GM12878 (cell line): ENCODE results near the gene KIAA0930. TPM values are rescaled to one million over a fixed set of nuclear protein-coding genes. Genes with fewer than 3 reads are reported as not detected.
"Not testable (repeated sequence)": the region's sequence is repeated elsewhere in the genome, so short reads cannot be mapped to it uniquely, and the experiment has no call there.

ENCODE experiments used
- ATAC-seq: fragments of 200-7000 bp; cut with Tn5 transposase; 3 replicates; pipeline ENCODE4 v1.9.1; 2020; ENCODE audit warnings: mild to moderate bottlenecking, moderate library complexity
- BruUV-seq: library from RNA; stranded (reverse); fragments of 400-500 nt; replicated peaks from 2 replicates; lab custom pipeline; 2021; lab: Mats Ljungman, UMichigan
- CTCF ChIA-PET: fragments of 300-600 bp; sonication (Branson Sonifier 250); formaldehyde crosslinking; extraction: SDS; loops from one replicate; lab custom pipeline; 2021; ENCODE audit warnings: inconsistent platforms; lab: Yijun Ruan, JAX
- POLR2A ChIA-PET: fragments of 350-600 bp; formaldehyde crosslinking; extraction: SDS; loops from one replicate; lab custom pipeline; 2021; ENCODE audit warnings: inconsistent platforms; lab: Charles Lee
- RAD21 ChIA-PET: fragments of 300-600 bp; sonication (Branson Sonifier 250); formaldehyde crosslinking; loops from one replicate; lab custom pipeline; 2023; ENCODE audit warnings: antibody characterized with exemption; ENCODE audit not compliant: unreplicated experiment; lab: Charles Lee
- SMC1A ChIA-PET: fragments of 300-600 bp; sonication (Branson Sonifier 250); formaldehyde crosslinking; loops from one replicate; lab custom pipeline; 2023; ENCODE audit not compliant: unreplicated experiment, uncharacterized antibody; lab: Charles Lee
- DNase-seq: peaks from one replicate; pipeline ENCODE4 v3.0.0-alpha.2; 2011; ENCODE audit warnings: low read depth, low spot score
- FAIRE-seq: peaks from 3 replicates; lab custom pipeline; 2011; peaks lifted over from hg19 to GRCh38; lab: Jason Lieb, UNC
- H2AFZ ChIP-seq: 2 replicates; pipeline ENCODE4 v1.6.0; 2011; ENCODE audit warnings: low read depth, low read length, control low read depth; ENCODE audit not compliant: control insufficient read depth
- H3K27ac ChIP-seq: 2 replicates; pipeline ENCODE4 v1.5.1; 2011; ENCODE audit warnings: control low read depth; ENCODE audit not compliant: control insufficient read depth, insufficient read depth
- H3K27me3 ChIP-seq, 2 experiments: replicated peaks in 1 of 2; 2 replicates each; pipeline versions ENCODE4 v1.6.0 to v1.6.1; 2011; ENCODE audit warnings: low read length in 1 of 2; ENCODE audit not compliant: control insufficient read depth in 2 of 2, insufficient read depth in 2 of 2
- H3K36me3 ChIP-seq, 2 experiments: 2 replicates each; pipeline ENCODE4 v1.5.1; 2011; ENCODE audit warnings: low read length in 1 of 2; ENCODE audit not compliant: control insufficient read depth in 2 of 2, insufficient read depth in 2 of 2
- H3K4me1 ChIP-seq: 2 replicates; pipeline ENCODE4 v1.6.1; 2011; ENCODE audit warnings: mild to moderate bottlenecking, low read length, moderate library complexity, mixed read lengths; ENCODE audit not compliant: control insufficient read depth, insufficient read depth
- H3K4me2 ChIP-seq: 2 replicates; pipeline ENCODE4 v1.6.0; 2011; ENCODE audit warnings: control low read depth; ENCODE audit not compliant: control insufficient read depth, insufficient read depth
- H3K4me3 ChIP-seq: fragments of 200-600 bp; sonication (generic); 2 replicates; pipeline ENCODE4 v1.5.1; 2016
- H3K79me2 ChIP-seq: 2 replicates; pipeline ENCODE4 v1.6.0; 2011; ENCODE audit warnings: low read length; ENCODE audit not compliant: control insufficient read depth, insufficient read depth
- H3K9ac ChIP-seq: 2 replicates; pipeline ENCODE4 v1.8.0; 2011; ENCODE audit warnings: low read length, control low read depth, mixed read lengths; ENCODE audit not compliant: control insufficient read depth, insufficient read depth
- H3K9me3 ChIP-seq: replicated peaks from 3 replicates; pipeline ENCODE4 v1.5.1; 2011; ENCODE audit warnings: mild to moderate bottlenecking, low read length; ENCODE audit not compliant: control insufficient read depth, insufficient read depth
- H4K20me1 ChIP-seq: 2 replicates; pipeline ENCODE4 v1.6.0; 2011; ENCODE audit not compliant: control insufficient read depth, insufficient read depth
- BCL11A ChIP-seq: IDR thresholded peaks from 2 replicates; pipeline ENCODE4 v1.6.1; 2011; ENCODE audit warnings: low read depth, low read length
- BMI1 ChIP-seq: fragments of 450-650 bp; IDR thresholded peaks from 2 replicates; pipeline ENCODE4 v1.6.1; 2016; ENCODE audit warnings: mild to moderate bottlenecking, moderate library complexity, borderline replicate concordance
- CEBPB ChIP-seq, 2 experiments: fragments of 150-350 bp in 1 of 2; IDR thresholded peaks; 2 replicates each; pipeline ENCODE4 v1.6.1; 2012 to 2014; ENCODE audit warnings: low read depth in 2 of 2, low read length in 2 of 2, borderline replicate concordance in 1 of 2, inconsistent platforms in 1 of 2
- EZH2 ChIP-seq: IDR thresholded peaks from 2 replicates; pipeline ENCODE4 v1.6.1; 2012; ENCODE audit warnings: low read depth, mild to moderate bottlenecking, control low read depth, inconsistent platforms, low read length, borderline replicate concordance; ENCODE audit not compliant: control insufficient read depth
- NR2C1 ChIP-seq: fragments of 450-650 bp; IDR thresholded peaks from 2 replicates; pipeline ENCODE4 v1.6.1; 2017; ENCODE audit warnings: antibody characterized with exemption, mild to moderate bottlenecking, moderate library complexity
- RBBP5 ChIP-seq: fragments of 200-600 bp; sonication (generic); conservative IDR thresholded peaks from 2 replicates; pipeline ENCODE4 v1.6.1; 2016
- SUPT20H ChIP-seq: IDR thresholded peaks from 2 replicates; pipeline ENCODE4 v1.6.1; 2011; ENCODE audit warnings: low read depth, mild to moderate bottlenecking, low read length, moderate library complexity, borderline replicate concordance; ENCODE audit not compliant: control insufficient read depth
- TCF12 ChIP-seq: IDR thresholded peaks from 2 replicates; pipeline ENCODE4 v1.6.1; 2011; ENCODE audit warnings: low read depth, mild to moderate bottlenecking, low read length
- WGBS: methylation state at CpG from one replicate; pipeline ENCODE4 v1.1.6; 2016; ENCODE audit warnings: low lambda C conversion rate; ENCODE audit not compliant: insufficient replicate concordance, insufficient coverage; ENCODE audit errors: missing lambda C conversion rate; 5-methylcytosine and 5-hydroxymethylcytosine counted together
- in situ Hi-C: fragments of 300-500 bp; cut with MboI; formaldehyde crosslinking; loops from 9 replicates; pipeline ENCODE4 v1.14.3; 2018; ENCODE audit warnings: mixed read lengths
- intact Hi-C: fragments of 100-400 bp; cut with micrococcal nuclease; formaldehyde crosslinking; loops from one replicate; pipeline ENCODE4 v1.14.2; 2022; ENCODE audit not compliant: unreplicated experiment
- polyA plus RNA-seq, 11 experiments: library from polyadenylated mRNA; depleted of rRNA in 4 of 11; unstranded in 6 of 11; stranded (reverse) in 5 of 11; fragments of >200 nt; fragmentation: Nextera tagmentation in 4 of 11; fragmentation: Illumina TruSeq in 1 of 11; extraction: Ambion mirVana in 4 of 11; extraction: Trizol in 1 of 11; gene quantifications; 1 replicate in 1 of 11; 2 replicates in 10 of 11; pipeline versions ENCODE4 v1.2.1 to v1.2.3, GENCODE V29; 2011 to 2016; ENCODE audit warnings: inconsistent platforms in 2 of 11, missing spikeins in 2 of 11, low read depth in 1 of 11
- total RNA-seq, 4 experiments: library from RNA; depleted of rRNA in 3 of 4; stranded (reverse); fragments of >200 nt in 3 of 4; fragmentation: Illumina TruSeq in 1 of 4; extraction: Trizol in 1 of 4; gene quantifications; 2 replicates each; pipeline versions ENCODE4 v1.2.1 to v1.2.3, GENCODE V29; 2013 to 2021
- TF ChIP-seq, protein P1 (sequence below): fragments of 450-650 bp; IDR thresholded peaks from 2 replicates; pipeline ENCODE4 v1.6.1; 2016; ENCODE audit warnings: mild to moderate bottlenecking
- TF ChIP-seq, protein P2 (sequence below): fragments of 450-650 bp; IDR thresholded peaks from 2 replicates; pipeline ENCODE4 v1.6.1; 2016; ENCODE audit warnings: mild to moderate bottlenecking, moderate library complexity, borderline replicate concordance

Gene KIAA0930
- total and polyA plus RNA-seq, 10 of the 15 experiments (the other 5 are each of a cell fraction or from before 2014, with no cell fraction given): 3.6 to 125 (median 46.3) TPM

DNA sequence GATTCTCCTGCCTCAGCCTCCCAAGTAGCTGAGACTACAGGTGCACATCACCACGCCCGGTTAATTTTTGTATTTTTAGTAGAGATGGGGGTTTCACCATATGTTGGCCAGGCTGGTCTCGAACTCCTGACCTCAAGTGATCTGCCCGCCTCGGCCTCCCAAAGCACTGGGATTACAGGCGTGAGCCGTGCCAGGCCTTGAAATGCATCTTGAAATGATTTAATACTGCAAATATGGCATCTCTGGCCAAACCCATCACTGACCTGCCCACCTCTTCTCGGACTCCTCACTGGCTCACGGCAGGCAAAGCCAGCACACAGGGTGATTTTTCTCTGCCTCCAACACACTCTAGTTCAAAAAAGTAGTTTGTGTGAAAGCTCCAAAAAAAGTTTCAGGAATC, 48.9 kb downstream of the KIAA0930 start:
- H3K27ac ChIP-seq, ATAC-seq, H3K4me1 ChIP-seq, FAIRE-seq, H4K20me1 ChIP-seq, BruUV-seq, intact Hi-C loops, POLR2A ChIA-PET, H3K27me3 ChIP-seq, H3K9me3 ChIP-seq, H2AFZ ChIP-seq, H3K79me2 ChIP-seq, in situ Hi-C loops, H3K4me2 ChIP-seq, H3K9ac ChIP-seq, H3K4me3 ChIP-seq, DNase-seq: not testable (repeated sequence)
- RAD21 ChIA-PET: interaction anchor here (1.0 kb wide), 1 partner anchor 27 kb away, joined by 4 read pairs; no protein-coding TSS in a partner anchor
- SMC1A ChIA-PET: interaction anchor here (1.4 to 2.4 kb wide), 2 partner anchors 70 to 72 kb away, joined by 3 to 8 read pairs; no protein-coding TSS in a partner anchor
- peaks cover 2 to 25% of the 10 kb centered on the region in 2 experiments; a peak in 2 of 4 replicates for H3K36me3 ChIP-seq
- CTCF ChIA-PET: interaction anchor here (1.1 to 1.8 kb wide), 3 partner anchors 17 to 243 kb away, joined by 3 to 5 read pairs (median 3); no protein-coding TSS in a partner anchor
- 94% methylated on average over 9 of the region's 9 CpGs for WGBS

DNA sequence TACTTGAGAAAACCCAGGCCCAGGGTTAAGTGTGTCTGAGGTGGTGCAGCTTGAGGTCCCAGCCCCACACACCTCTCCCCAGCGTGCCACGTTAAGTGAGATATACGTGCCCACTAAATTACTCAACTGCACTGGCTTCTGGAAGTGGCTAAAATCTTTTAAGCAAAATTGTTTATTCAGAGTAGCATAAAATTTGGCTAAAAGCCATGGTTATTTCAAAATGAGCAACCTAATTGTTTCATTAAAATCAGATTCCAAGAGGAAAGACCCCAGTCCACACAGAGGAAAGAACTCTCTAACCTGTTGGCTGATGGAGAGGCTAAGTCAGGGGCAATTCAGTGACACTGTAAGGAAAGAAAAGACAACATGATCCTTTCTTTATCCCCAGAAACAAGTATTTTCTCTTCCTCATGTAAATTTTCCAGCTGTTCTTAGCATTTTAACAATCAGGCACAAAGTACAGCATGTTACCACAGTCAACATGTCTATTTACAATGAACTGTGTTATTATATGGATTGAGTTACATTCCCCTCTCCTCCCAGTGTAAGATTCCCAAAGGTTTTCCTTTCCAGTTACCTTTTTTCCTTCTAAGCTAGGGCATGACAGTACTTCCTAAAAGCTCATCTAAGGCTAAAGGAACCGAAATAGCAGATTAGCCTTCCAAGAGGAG, 50.4 kb downstream of the KIAA0930 start:
- SMC1A ChIA-PET: interaction anchor here (2.4 kb wide), 1 partner anchor 73 kb away, joined by 8 read pairs; no protein-coding TSS in a partner anchor
- BruUV-seq: no TSS peak
- Histone ChIP-seq H3K4me1 (no peaks in the 10 kb centered on the region), H3K4me2 (no peak overlapping the region), H3K27me3 (no peaks in the 10 kb centered on the region), H2AFZ (no peak overlapping the region), H3K27ac (no peak overlapping the region), H4K20me1 (no peaks in the 10 kb centered on the region), H3K79me2 (no peaks in the 10 kb centered on the region), H3K9me3 (no peaks in the 10 kb centered on the region), H3K4me3 (no peak overlapping the region), H3K9ac (no peak overlapping the region), H3K36me3 (peaks cover 1 to 20% of the 10 kb centered on the region in 2 experiments)
- WGBS: 99% methylated on average over 4 of the region's 4 CpGs
- RAD21 ChIA-PET: no interaction called here
- intact Hi-C loops: no loop called here
- CTCF ChIA-PET: interaction anchor here (0.9 kb wide), 1 partner anchor 73 kb away, joined by 3 read pairs; no protein-coding TSS in a partner anchor
- POLR2A ChIA-PET: no interaction called here
- in situ Hi-C loops: no loop called here
- DNase-seq (no peak), FAIRE-seq (no peak), ATAC-seq (no peak)
- TF ChIP-seq TCF12 (no peak), NR2C1 (no peak), RBBP5 (no peak), BMI1 (no peak), EZH2 (no peak), CEBPB (IDR thresholded peaks at IDR 0.05; ENCODE audit: borderline replicate concordance in 1 of 2, low read depth in 2 of 2, low read length in 2 of 2) (no peak), SUPT20H (no peak), BCL11A (no peak)
- TF ChIP-seq, protein P1, sequence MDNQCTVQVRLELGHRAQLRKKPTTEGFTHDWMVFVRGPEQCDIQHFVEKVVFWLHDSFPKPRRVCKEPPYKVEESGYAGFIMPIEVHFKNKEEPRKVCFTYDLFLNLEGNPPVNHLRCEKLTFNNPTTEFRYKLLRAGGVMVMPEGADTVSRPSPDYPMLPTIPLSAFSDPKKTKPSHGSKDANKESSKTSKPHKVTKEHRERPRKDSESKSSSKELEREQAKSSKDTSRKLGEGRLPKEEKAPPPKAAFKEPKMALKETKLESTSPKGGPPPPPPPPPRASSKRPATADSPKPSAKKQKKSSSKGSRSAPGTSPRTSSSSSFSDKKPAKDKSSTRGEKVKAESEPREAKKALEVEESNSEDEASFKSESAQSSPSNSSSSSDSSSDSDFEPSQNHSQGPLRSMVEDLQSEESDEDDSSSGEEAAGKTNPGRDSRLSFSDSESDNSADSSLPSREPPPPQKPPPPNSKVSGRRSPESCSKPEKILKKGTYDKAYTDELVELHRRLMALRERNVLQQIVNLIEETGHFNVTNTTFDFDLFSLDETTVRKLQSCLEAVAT: no peak
- TF ChIP-seq, protein P2, sequence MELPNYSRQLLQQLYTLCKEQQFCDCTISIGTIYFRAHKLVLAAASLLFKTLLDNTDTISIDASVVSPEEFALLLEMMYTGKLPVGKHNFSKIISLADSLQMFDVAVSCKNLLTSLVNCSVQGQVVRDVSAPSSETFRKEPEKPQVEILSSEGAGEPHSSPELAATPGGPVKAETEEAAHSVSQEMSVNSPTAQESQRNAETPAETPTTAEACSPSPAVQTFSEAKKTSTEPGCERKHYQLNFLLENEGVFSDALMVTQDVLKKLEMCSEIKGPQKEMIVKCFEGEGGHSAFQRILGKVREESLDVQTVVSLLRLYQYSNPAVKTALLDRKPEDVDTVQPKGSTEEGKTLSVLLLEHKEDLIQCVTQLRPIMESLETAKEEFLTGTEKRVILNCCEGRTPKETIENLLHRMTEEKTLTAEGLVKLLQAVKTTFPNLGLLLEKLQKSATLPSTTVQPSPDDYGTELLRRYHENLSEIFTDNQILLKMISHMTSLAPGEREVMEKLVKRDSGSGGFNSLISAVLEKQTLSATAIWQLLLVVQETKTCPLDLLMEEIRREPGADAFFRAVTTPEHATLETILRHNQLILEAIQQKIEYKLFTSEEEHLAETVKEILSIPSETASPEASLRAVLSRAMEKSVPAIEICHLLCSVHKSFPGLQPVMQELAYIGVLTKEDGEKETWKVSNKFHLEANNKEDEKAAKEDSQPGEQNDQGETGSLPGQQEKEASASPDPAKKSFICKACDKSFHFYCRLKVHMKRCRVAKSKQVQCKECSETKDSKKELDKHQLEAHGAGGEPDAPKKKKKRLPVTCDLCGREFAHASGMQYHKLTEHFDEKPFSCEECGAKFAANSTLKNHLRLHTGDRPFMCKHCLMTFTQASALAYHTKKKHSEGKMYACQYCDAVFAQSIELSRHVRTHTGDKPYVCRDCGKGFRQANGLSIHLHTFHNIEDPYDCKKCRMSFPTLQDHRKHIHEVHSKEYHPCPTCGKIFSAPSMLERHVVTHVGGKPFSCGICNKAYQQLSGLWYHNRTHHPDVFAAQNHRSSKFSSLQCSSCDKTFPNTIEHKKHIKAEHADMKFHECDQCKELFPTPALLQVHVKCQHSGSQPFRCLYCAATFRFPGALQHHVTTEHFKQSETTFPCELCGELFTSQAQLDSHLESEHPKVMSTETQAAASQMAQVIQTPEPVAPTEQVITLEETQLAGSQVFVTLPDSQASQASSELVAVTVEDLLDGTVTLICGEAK: no peak
